ENCODE data around the gene KAZN.

Gene KAZN

GRCh38 chr1:14848625-14849024, 250.1 kb downstream of the KAZN start:
- TF ChIP-seq CTCF (IDR thresholded peaks at IDR 0.05; ENCODE audit: insufficient read depth, missing control alignments), result no peak
- DNase-seq (ENCODE audit: insufficient read length, low spot score) (no peak), FAIRE-seq (no peak)

- FAIRE-seq, result no peak
- no peak for TF ChIP-seq CTCF (IDR thresholded peaks at IDR 0.05; ENCODE audit: insufficient read depth, missing control alignments)
- DNase-seq (ENCODE audit: insufficient read length, low spot score), result no peak
These were observed 250.6 kb downstream of the KAZN start for GRCh38 chr1:14849038-14849437.

GRCh38 chr1:14850563-14850962, 252.1 kb downstream of the KAZN start:
- FAIRE-seq (no peak), DNase-seq (ENCODE audit: insufficient read length, low spot score) (no peak)
- TF ChIP-seq CTCF (IDR thresholded peaks at IDR 0.05; ENCODE audit: insufficient read depth, missing control alignments), result no peak

GRCh38 chr1:14851760-14852159, 253.3 kb downstream of the KAZN start:
- DNase-seq (ENCODE audit: insufficient read length, low spot score) (no peak), FAIRE-seq (no peak)
- TF ChIP-seq CTCF (IDR thresholded peaks at IDR 0.05; ENCODE audit: insufficient read depth, missing control alignments), result no peak

- no peak for DNase-seq (ENCODE audit: insufficient read length, low spot score)
- no peak for TF ChIP-seq CTCF (IDR thresholded peaks at IDR 0.05; ENCODE audit: insufficient read depth, missing control alignments)
These were observed 253.8 kb downstream of the KAZN start for GRCh38 chr1:14852291-14852690.

GRCh38 chr1:14853518-14853917, 255.0 kb downstream of the KAZN start:
- FAIRE-seq, result no peak
- DNase-seq (ENCODE audit: insufficient read length, low spot score), result no peak
- no peak for TF ChIP-seq CTCF (IDR thresholded peaks at IDR 0.05; ENCODE audit: insufficient read depth, missing control alignments)

More at GRCh38 chr1:14852291-14852690, 253.8 kb downstream of the KAZN start:
- FAIRE-seq, result no peak

GRCh38 chr1:14855268-14855667, 256.8 kb downstream of the KAZN start:
- FAIRE-seq, result no peak
- DNase-seq (ENCODE audit: insufficient read length, low spot score), result no peak
- no peak for TF ChIP-seq CTCF (IDR thresholded peaks at IDR 0.05; ENCODE audit: insufficient read depth, missing control alignments)
